HG03025 (cell line): ENCODE measurements around the gene TOE1.

Source experiments
- ATAC-seq: cut with Tn5 transposase; IDR thresholded peaks from one replicate; pipeline ENCODE4 v1.9.1; 2021; ENCODE audit warnings: mild to moderate bottlenecking, moderate library complexity; ENCODE audit not compliant: unreplicated experiment, low FRiP score

TOE1 gene

DNA sequence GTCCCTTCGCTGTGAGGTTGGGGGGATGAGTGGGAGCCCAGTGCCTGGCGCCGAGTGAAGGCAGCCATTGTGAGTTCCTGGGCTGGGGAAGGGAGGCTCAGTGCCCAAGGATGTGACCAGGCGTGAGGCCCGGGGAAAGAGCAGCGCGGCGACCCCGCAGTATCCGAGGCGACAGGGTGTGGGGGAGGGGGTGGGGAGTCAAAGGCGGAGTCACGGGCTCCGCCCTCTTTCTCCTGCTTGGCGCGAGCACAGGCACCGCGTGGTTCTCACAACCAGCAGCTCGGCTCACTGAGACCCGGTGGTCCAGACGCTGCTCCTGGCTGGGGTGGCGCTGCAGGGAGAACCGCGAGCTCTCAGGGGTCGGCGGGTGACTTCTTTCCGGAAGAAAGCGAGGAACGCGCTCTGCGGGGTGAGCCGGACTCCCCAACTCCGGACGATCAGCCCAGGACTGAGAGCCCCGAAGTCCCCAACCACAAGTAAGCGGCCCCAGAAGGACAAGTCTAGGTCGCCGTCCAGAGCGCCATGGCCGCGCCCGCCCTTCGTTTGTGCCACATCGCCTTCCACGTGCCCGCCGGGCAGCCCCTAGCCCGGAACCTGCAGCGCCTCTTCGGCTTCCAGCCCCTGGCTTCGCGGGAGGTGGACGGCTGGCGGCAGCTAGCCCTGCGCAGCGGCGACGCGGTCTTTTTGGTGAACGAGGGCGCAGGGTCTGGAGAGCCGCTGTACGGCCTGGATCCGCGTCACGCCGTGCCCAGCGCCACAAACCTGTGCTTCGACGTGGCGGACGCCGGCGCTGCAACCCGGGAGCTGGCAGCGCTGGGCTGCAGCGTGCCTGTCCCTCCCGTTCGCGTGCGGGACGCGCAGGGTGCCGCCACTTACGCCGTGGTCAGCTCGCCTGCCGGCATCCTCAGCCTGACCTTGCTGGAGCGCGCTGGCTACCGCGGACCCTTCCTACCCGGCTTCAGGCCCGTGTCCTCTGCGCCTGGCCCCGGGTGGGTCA lies 13.0 kb upstream of the TOE1 start, which contains the start of gene HPDL:
HPDL (plus strand) TSS at position 269 of the 997 bp plus-strand sequence; CDS start at position 523, 254 bp downstream.
- ATAC-seq, result no peak

DNA sequence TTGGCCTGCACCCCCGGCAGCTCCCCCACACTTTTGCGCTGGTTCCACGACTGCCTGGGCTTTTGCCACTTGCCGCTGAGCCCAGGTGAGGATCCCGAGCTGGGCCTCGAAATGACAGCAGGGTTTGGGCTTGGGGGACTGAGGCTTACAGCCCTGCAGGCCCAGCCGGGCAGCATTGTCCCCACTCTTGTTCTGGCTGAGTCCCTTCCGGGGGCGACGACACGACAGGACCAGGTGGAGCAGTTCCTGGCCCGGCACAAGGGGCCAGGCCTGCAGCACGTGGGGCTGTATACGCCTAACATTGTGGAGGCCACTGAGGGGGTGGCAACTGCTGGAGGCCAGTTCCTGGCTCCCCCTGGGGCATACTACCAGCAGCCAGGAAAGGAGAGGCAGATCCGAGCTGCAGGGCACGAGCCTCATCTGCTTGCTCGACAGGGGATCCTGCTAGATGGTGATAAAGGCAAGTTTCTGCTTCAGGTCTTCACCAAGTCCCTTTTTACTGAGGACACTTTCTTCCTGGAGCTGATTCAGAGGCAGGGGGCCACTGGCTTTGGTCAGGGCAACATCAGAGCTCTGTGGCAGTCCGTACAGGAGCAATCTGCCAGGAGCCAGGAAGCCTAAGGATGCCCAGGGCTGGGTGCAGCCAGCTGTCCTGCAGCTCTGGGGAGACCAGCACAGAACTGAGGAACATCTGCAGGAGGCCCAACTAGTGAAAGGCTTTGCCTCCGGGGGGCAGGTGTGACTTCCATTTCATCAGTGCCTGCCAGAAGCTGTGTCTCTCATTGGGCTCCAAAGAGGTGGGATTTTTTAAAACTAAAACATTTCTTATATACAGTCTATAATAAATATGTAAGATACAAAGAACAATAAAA lies 12.1 kb upstream of the TOE1 start:
- ATAC-seq, result no peak

- no peak for ATAC-seq
Observed at GRCh38 chr1:45328680-45329079, 11.3 kb upstream of the TOE1 start.

DNA sequence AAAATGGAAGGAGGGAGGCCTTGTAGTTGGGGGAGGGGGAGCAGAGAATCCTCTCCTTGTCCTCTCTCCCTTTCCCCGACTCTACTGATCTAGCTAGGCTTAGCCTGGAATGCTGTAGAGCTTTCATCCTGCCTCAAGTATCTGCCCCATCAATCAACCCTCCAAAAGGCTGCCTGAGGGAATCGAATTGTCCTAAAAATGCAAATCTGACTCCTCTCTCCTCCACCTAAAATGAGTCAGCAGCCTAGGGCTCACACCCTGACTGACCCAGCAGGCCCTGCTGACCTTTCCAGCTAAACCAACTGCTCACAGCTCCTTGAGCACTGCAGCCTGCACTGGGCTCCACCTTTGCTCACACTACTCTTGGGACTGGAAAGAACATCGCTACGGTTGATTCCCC lies 10.5 kb upstream of the TOE1 start:
- ATAC-seq, result no peak

DNA sequence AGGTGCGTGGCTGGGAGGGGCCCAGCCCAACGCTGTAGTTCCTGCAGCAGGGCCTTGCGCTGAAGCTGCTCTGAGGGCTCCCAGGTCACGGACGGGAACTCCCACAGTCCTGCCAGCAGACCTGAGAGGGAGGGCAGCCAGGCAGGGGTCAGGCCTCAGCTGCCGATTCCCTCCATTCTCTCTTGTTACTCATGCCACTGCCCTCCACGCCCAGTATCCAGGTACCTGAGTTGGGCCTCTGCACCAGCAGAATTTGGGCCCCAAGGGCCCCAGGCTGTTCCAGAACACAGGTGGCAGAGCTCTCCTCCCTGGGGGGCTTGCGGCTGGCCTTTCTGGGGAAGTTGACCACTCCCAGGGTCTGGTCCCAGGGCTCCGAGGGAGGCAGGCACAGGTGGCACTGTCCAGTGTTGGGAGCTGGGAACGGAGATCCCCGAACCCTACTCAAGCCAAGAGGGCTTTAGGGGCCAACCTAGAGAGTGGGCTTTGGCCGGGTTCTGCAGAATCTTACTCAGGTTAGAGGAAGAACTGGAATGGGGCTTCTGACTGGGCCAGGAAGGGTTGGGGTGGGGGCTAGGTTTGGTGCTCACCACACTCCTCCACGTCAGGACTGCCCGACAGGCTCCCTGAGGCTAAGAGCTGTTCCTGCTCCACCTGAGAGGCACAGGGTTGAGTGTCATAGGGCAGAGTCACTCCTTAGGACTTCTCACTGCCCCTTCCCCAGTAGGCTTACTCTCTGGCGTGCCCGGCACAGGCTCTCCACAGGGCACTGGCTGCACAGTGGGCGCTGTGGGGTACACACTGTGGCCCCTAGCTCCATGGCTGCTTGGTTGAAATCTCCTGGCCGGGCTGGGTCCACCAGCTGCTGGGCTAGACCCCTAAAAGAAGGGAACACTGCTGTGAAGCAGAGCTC lies 8.3 kb upstream of the TOE1 start:
- ATAC-seq, result no peak

DNA sequence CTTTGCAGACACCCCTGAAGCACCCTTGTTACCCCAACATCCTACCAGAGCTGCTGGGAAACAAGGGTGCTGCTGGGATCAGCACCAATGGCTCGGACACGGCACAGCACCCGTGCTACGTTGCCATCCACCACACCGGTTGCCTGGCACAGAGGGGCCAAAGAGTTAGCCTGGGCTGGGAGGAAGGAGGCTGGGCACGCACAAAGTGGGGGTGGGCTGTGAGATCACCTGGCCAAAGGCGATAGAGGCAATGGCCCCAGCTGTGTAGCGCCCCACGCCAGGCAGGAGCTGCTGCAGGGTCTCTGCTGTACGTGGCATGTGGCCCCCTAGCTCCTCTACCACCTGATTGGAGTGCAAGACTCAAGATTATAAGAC lies 7.6 kb upstream of the TOE1 start:
- no peak for ATAC-seq

GRCh38 chr1:45334308-45335245 lies 5.4 kb upstream of the TOE1 start:
- ATAC-seq, result no peak

DNA sequence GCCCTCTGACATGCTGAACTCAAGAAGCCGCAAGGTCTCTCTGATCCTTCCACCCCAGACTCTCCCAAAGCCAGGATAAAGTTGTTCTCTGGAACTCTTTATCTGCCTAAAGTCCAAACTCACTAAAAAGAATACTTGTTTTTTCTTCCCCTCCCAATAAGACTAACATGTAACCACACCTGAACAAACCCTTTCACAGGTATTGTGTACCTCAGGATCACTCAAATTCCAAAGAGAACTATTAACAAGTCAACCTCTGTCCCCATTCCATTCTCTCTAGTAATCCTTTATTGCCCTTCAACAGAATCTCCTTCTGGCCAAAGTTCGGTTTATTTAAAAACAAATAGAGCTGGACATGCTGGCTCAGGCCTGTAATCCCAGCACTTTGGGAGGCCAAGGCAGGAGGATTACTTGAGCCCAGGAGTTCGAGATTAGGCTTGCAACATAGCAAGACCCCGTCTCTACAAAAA lies 4.1 kb upstream of the TOE1 start:
- ATAC-seq, result no peak

DNA sequence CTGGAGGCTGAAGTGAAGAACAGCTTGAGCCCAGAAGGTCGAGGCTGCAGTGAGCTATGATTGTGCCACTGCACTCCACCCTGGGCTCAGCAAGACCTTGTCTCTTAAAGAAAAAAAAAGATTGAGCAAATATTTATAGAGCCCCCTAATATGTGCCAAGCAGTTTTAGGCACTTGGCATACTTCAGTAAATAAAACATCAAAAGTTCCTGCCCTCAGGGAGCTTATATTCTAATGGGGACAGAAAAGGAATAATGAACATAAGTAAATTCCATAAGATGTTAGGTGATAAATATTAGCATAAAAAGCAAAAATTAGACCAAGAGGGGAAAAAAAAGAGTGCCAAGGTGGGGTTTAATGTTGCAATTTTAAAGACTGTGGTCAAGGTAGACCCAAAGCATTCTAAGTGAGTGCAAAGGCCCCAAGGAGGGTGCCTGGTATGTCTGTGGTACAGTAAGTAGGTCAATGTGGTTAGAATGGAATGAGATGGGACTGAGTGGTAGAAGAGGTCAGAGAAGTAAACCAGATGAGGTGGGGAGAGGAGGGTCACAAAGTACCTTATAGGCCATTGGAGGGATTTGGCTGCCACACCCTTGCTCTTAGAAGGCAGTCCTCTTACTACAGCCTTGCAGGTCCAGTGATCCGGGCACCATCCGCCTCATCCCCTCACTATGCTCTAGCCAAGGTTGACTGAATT lies 2.2 kb upstream of the TOE1 start:
- ATAC-seq, result no peak

GRCh38 chr1:45340816-45341466 lies 971 bp downstream of the TOE1 start:
- ATAC-seq, result no peak

- ATAC-seq, result no peak
Observed at GRCh38 chr1:45344499-45344898, 4.5 kb downstream of the TOE1 start.

- ATAC-seq, result no peak
Observed at GRCh38 chr1:45345014-45345413, 5.0 kb downstream of the TOE1 start.

DNA sequence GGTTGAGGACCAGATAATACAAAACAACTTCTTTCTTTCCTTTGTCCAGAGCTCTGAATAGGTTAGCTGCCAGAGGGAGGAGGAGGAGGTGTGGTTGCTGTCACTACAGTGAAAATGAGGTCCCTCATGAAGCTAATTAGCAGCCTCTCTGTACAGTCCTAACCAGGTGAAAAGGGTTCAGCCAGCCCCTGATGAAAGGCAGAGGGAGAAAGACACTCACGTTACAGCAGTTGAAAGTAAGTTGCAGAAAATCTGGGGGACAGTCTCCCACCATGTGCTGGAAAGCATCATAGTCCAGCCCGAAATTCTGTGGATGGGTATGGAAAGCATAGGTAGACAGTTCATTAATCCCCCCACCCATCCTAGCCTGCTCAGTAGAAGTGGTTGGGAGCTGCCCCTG lies 6.5 kb downstream of the TOE1 start:
- ATAC-seq, result no peak

DNA sequence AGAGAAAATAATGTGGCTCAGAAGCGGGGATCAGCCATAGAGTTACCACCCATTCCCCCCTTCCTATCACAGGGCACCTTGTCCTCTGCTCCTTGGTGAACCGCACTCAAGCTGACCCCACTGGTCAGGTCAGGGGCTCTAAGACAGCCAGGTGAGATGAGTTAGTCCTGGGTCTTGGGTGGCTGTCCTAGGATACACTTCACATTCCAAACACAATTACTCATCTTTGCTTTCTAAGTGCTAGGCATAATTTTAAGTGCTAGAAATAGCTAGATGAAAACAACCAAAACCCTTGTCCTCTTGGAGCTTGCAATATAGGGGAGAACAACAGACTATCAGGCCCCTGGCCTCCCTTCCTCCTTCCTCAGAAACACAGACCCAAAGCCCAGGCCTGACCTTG lies 8.1 kb downstream of the TOE1 start:
- ATAC-seq, result no peak

DNA sequence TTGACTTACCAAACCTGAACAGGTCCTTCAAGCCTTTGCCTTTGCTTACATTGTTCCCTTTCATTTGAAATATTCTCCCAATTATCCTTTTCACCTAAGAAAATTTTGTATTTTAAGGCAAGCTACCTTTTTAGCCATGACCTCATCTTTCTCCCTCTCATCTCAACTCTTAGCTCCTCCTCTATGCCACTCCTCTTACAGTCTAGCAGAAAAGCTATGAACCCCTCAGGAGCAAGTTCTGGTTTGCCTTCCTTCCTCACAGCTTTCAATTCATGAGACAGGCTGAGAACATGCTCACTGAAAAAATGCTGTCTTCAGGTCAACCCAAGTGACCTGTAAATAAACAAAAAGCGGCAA lies 8.6 kb downstream of the TOE1 start:
- ATAC-seq, result no peak

DNA sequence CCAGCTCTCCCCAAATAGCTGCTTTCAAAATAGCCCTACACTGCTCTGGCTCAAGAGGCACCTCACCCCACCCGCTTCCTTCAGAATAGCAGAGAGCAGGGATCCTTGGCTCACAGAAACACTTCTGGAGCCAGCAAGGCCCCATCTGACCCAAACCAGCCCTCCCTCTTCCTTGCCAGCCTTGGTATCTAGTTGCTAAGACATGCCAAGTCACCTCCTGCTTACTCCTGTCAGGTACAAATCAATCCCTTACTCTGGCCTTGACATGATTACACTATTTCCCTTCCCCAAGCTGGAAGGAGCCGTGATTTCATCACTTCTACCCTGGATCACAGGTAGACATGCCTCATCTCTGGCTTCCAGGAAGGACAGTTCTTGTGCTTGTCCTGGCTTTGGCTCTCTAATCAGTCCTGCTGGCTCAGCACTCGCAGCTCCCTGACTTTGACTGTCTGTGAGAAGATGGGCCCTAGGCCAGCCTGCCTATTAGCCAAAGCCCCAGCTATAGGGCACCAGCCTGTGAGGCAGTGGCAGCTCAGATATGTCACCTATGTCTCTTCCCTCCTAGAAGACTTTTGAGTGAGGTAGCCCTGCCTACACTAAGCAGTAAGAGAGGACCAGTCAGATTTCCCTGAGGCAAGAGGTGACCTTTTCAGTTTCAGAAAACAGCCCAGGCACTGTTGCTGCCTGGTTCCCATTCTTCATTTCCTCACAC lies 9.2 kb downstream of the TOE1 start:
- no peak for ATAC-seq

- no peak for ATAC-seq
Observed at GRCh38 chr1:45351508-45351907, 11.5 kb downstream of the TOE1 start.
